Activated CD4-positive, alpha-beta T cell treated with anti-CD3 and anti-CD28 coated beads, Interleukin-2, amount 10 ng/mL, durations not matched to agents 24 days and 14 days (primary cell): ENCODE data around the gene YWHAG. TPM values are rescaled to one million over a fixed set of nuclear protein-coding genes. Genes with fewer than 3 reads are reported as not detected.
A peak's percentile ranks its signal among the peaks of the same experiment; 100 is the strongest.
"Not testable (repeated sequence)": the region's sequence is repeated elsewhere in the genome, so short reads cannot be mapped to it uniquely, and the experiment has no call there.

Experiments used
- DNase-seq: peaks from one replicate; pipeline ENCODE4 v3.0.0; 2022
- H3K27ac Mint-ChIP-seq: one replicate; pipeline ENCODE4 v1.8.0; 2022; ENCODE audit warnings: mild to moderate bottlenecking, mixed read lengths
- H3K27me3 Mint-ChIP-seq: one replicate; pipeline ENCODE4 v1.8.0; 2022; ENCODE audit warnings: mixed read lengths
- H3K36me3 Mint-ChIP-seq: one replicate; pipeline ENCODE4 v1.8.0; 2022; ENCODE audit warnings: low read depth, mild to moderate bottlenecking, mixed read lengths
- H3K4me1 Mint-ChIP-seq: one replicate; pipeline ENCODE4 v1.8.0; 2021; ENCODE audit warnings: mixed read lengths
- H3K4me3 Mint-ChIP-seq: one replicate; pipeline ENCODE4 v1.8.0; 2022; ENCODE audit warnings: mild to moderate bottlenecking, moderate library complexity, mixed read lengths
- H3K9me3 Mint-ChIP-seq: one replicate; pipeline ENCODE4 v1.8.0; 2021; ENCODE audit warnings: mixed read lengths
- intact Hi-C: fragments of 100-400 bp; cut with micrococcal nuclease; formaldehyde crosslinking; loops from one replicate; pipeline ENCODE4 v1.15.1; 2023
- total RNA-seq: library from RNA; stranded (reverse); gene quantifications from 2 replicates; pipeline ENCODE4 v1.2.3, GENCODE V29; 2022

Gene YWHAG
- total RNA-seq: 183 and 185 TPM in 2 replicates

DNA sequence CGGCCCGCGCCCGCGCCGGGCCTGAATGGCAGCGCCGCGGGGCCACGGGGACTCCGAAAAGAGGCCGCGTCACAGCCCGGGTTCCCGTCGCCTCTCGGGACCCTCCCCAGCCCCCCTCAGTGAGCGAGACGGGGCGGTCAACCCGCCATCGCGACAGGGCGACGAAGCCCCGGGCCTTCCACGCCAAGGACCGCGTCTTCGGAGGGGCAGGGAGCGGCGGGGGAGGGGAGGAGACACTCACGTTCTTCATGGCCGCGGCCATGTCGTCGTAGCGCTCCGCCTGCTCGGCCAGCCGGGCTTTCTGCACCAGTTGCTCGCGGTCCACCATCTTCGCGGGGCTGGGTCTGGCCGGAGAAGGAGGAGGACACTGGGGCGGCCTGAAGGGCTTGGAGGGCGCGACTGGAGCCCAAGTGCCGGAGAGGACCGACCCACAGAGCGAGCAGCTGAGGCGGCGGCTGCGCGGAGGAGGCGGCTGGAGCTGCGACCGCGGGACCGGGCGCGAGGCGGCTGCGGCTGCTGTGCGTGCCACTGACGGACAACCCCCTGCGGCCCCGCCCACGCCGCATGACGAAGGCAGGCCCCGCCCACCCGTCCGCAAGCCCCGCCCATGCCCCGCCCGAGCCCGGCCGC, at the start of gene YWHAG:
Gene YWHAG, minus strand, starts transcription at position 511 of the 630 bp plus-strand sequence. Its CDS starts 183 bp downstream, at position 328.
- H3K4me3 Mint-ChIP-seq: peak within 1 kb of the TSS; percentile 98
- peaks cover 4% of the 10 kb centered on the region for H3K9me3 Mint-ChIP-seq
- peak within 1 kb of the TSS; percentile 98 for H3K27ac Mint-ChIP-seq
- DNase-seq: peak; percentile 95
- no peaks in the 10 kb centered on the region for H3K27me3 Mint-ChIP-seq
- H3K36me3 Mint-ChIP-seq: peaks cover 32% of the 10 kb centered on the region
- peaks cover 35% of the 10 kb centered on the region for H3K4me1 Mint-ChIP-seq
- intact Hi-C loops: loop anchor here (1.0 to 10.0 kb wide), 7 partner anchors 15 to 764 kb away; partner anchors contain the start of gene CCDC146

DNA sequence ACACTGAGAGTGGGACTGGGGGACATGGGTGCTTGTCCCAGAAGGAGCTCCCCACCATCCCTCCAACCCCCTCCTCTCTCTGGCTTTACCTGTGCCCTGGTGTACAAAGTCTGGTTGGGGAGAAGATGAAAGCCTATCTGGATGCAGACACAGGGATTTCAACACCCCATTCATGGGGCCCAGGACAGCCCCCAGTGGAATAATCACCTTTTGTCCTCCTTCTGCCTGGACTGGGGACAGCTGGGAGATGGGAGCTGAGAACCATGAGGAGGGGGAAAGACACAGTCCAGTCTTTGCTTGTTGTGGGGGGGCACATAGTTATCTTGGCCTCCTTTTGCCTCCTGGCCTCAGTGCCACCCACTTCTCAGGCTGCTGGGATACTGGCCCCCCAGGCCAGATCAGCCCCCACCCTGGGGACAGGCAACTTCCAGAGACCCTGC, 49.4 kb upstream of the YWHAG start:
- intact Hi-C loops: no loop called here
- Mint-ChIP-seq H3K27me3 (no peaks in the 10 kb centered on the region), H3K4me3 (no peak overlapping the region), H3K36me3 (no peaks in the 10 kb centered on the region), H3K4me1 (peaks cover 5% of the 10 kb centered on the region), H3K9me3 (no peaks in the 10 kb centered on the region), H3K27ac (peak overlapping the region; percentile 26)
- no peak for DNase-seq

DNA sequence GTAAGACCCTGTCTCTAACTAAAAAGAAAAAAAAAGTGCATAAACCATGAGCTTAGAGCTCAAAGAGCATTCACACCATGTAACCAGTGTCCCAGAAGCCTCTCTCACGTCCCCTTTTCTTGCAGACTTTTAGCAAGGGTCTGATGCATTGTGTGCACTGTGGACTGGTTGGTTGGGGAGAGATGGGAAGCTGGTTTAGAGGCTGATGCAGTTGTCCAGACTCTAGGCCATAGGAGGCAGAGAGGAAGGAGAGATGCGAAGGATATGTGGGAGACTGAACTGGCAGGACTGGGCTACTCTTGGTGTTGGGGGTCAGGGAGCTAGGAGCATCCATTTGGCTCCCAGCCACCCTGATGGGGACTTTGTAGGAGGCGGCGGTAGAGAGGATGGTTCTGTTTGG, 48.9 kb upstream of the YWHAG start:
- Mint-ChIP-seq H3K4me3 (no peak overlapping the region), H3K36me3 (no peaks in the 10 kb centered on the region), H3K4me1 (peaks cover 5% of the 10 kb centered on the region), H3K27ac (no peak overlapping the region), H3K27me3 (no peaks in the 10 kb centered on the region), H3K9me3 (no peaks in the 10 kb centered on the region)
- intact Hi-C loops: no loop called here
- DNase-seq: no peak

DNA sequence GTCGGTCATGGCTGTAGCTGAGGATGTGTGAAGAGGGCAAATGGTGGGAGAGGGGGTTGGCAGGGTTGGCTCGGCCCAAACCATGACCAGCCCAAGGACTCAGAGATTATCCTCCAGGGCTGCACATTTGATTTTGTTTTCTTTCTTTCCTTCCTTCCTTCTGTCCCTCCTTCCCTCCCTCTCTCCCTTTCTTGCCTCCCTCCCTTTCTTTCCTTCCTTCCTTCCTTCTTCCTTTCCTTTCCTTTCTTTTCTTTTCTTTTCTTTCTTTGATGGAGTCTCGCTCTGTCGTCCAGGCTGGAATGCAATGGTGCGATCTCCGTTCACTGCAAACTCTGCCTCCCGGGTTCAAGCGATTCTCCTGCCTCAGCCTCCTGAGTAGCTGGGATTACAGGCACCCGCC, 46.9 kb upstream of the YWHAG start:
- DNase-seq: no peak
- Mint-ChIP-seq H3K27me3 (no peaks in the 10 kb centered on the region), H3K27ac (no peak overlapping the region), H3K4me1 (peaks cover 5% of the 10 kb centered on the region), H3K36me3 (no peaks in the 10 kb centered on the region), H3K4me3 (no peak overlapping the region), H3K9me3 (no peaks in the 10 kb centered on the region)
- intact Hi-C loops: no loop called here

DNA sequence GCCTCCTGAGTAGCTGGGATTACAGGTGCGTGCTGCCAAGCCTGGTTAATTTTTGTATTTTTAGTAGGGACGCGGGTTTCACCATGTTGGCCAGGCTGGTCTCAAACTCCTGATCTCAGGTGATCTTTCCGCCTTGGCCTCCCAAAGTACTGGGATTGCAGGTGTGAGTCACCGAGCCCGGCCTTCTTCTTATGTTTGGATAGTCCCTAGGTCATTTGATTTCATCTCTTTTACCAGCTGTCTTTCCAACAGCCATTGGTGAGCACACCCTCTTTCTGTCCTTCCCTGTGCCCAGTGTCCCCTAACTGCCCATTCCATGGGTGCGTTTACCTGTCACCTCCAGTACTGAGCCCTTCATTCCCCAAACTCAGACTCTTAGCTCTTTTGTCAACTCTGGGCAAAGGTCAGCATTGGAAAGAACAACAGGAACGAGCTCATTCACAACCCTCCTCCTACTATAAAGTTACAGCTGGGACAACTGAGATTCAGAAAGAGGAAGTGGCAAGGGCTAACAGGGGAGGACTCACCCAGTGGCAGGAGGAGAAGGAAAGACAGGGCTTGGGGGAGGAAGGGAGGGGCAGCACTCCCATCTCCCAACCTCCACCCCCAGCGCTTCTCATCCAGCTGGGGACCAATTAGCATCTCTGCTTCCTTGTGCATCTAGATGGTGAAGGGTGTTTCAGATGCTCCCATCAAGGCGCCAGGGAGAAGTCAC, 45.1 kb upstream of the YWHAG start:
- Mint-ChIP-seq H3K27me3 (no peaks in the 10 kb centered on the region), H3K4me1 (peaks cover 5% of the 10 kb centered on the region), H3K4me3 (no peak overlapping the region), H3K36me3 (no peaks in the 10 kb centered on the region), H3K9me3 (no peaks in the 10 kb centered on the region), H3K27ac (no peak overlapping the region)
- intact Hi-C loops: no loop called here
- no peak for DNase-seq

DNA sequence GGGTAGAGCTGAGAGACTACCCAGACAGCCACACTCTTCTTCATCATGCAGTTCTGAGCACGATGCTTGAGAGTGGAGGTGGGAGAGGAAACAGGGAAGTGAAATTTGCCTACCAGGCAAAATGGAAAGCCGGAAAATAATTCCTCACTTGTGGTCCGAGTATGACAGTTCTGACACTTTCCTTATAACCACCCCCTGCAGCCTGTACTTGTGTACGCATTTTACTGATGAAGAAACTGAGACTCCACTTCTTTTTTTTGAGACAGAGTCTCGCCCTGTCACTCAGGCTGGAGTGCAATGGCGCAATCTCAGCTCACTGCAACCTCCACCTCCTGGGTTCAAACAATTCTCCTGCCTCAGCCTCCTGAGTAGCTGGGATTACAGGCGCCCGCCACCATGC, 44.3 kb upstream of the YWHAG start:
- H3K36me3 Mint-ChIP-seq, H3K9me3 Mint-ChIP-seq, DNase-seq, intact Hi-C loops, H3K27ac Mint-ChIP-seq, H3K4me1 Mint-ChIP-seq, H3K4me3 Mint-ChIP-seq, H3K27me3 Mint-ChIP-seq: not testable (repeated sequence)

DNA sequence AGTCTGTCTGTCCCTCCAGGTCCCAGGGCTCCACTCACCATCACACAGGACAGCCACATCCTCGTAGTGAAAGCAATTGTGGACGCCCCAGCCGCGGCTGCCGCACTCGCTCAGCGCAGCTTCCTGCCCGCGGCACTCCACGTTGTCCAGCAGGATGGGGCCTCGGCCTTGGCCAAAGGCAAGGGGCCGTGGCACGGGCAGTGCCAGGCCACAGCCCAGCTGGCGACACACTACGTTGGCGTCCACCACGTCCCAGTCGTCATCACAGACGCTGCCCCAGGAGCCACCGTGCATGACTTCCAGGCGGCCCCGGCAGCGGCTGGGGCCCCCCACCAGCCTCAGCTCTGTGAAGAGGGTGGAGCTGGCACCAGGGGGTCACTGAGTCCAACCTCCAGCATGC, 41.5 kb upstream of the YWHAG start:
- no peak for DNase-seq
- Mint-ChIP-seq H3K36me3 (no peaks in the 10 kb centered on the region), H3K4me1 (peaks cover 19% of the 10 kb centered on the region), H3K27ac (no peak overlapping the region), H3K9me3 (no peaks in the 10 kb centered on the region), H3K27me3 (no peaks in the 10 kb centered on the region), H3K4me3 (no peak overlapping the region)
- intact Hi-C loops: no loop called here

DNA sequence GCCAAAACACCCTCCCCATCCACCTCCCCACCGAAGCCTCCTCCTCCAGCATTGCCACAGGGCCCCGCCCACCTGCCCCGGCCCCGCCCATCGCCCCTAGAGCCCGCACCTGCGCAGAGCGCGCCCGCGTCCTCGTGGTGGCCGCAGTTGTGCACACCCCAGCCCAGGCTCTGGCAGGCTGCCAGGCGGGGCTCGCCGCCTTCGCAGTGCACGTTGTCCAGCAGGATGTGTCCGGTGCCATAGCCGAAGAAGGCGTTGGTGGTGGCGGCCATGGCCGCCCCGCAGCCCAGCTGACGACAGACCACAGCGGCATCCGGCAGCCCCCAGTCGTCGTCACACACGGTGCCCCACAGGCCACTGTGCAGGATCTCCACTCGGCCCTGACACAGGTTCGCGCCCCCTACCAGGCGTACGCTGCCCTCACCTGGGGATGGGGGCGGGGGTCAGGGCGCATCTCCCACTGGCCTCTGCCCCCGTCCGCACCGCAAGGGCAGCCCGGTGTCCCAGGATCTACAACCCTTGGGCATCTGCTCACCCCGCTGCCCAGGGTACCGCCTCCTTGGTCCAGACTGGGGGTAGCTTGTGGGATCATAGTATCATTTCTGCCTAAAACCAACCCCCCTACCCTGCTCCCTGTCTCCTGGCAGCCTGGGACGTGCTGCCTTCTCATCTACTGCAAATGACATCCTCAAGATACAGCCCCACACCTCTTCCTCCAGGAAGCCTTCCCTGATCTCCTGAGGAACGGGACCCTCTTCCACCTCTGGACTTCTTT, 38.8 kb upstream of the YWHAG start:
- Mint-ChIP-seq H3K4me1 (peaks cover 23% of the 10 kb centered on the region), H3K4me3 (peak overlapping the region; percentile 86), H3K36me3 (no peaks in the 10 kb centered on the region), H3K9me3 (no peaks in the 10 kb centered on the region), H3K27ac (peak overlapping the region; percentile 84), H3K27me3 (no peaks in the 10 kb centered on the region)
- intact Hi-C loops: no loop called here
- peak; percentile 92 for DNase-seq

DNA sequence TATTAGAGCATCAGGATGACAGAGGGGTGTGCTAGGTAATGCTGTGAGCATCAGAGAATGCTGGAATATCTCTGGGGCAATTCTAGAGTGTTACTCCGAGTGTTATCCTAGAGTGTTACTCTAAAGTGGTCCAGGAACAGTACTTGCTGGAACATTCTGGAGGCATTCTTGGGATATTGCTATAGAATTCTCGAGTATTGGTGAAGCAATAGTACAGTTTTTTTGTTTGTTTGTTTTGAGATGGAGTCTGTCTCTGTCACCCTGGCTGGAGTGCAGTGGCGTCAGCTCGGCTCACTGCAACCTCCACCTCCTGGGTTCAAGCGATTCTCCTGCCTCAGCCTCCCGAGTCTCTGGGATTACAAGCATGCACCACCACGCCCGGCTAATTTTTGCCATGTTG, 38.1 kb upstream of the YWHAG start:
- peaks cover 25% of the 10 kb centered on the region for H3K4me1 Mint-ChIP-seq
- no peaks in the 10 kb centered on the region for H3K27me3 Mint-ChIP-seq
- no peaks in the 10 kb centered on the region for H3K9me3 Mint-ChIP-seq
- no peak for DNase-seq
- intact Hi-C loops: no loop called here
- H3K36me3 Mint-ChIP-seq: no peaks in the 10 kb centered on the region
- no peak overlapping the region for H3K27ac Mint-ChIP-seq
- peak overlapping the region; percentile 86 for H3K4me3 Mint-ChIP-seq

DNA sequence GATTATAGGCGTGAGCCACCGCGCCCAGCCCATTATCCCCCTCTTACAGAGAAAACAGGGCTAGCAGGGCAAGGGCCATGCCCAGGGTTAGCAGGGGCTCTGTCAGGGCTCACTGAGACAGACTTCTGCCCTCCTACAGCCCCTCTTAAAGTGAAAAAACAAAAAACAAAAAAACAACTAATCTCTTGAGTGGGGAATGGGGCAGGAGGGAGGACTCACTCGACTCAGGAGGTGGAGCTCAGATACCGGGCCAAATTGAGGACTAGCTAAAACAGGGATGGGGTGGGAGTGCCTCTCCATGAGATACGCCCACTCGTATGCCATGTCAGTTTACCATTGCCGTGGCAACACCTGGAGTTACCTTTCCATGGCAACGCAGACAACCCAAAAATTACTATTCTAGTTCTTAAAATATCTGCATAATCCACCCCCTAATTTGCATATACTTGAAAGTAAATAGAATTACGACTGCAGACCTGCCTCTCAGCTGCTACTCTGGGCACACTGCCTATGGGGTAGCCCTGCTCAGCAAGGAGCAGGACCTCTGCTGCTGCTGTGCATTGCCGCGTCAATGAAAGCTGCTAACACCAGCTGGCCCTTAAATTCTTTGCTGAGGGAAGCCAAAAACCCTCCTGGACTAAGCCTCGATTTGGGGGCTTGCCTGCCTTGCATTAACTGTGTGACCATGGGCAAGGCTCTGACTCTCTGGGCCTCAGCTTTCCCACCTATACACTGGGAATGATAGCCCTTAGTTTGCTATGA, 37.4 kb upstream of the YWHAG start:
- H3K9me3 Mint-ChIP-seq: no peaks in the 10 kb centered on the region
- intact Hi-C loops: no loop called here
- H3K4me1 Mint-ChIP-seq: peaks cover 25% of the 10 kb centered on the region
- H3K4me3 Mint-ChIP-seq: peak overlapping the region; percentile 28
- DNase-seq: no peak
- no peaks in the 10 kb centered on the region for H3K27me3 Mint-ChIP-seq
- H3K27ac Mint-ChIP-seq: no peak overlapping the region
- no peaks in the 10 kb centered on the region for H3K36me3 Mint-ChIP-seq

DNA sequence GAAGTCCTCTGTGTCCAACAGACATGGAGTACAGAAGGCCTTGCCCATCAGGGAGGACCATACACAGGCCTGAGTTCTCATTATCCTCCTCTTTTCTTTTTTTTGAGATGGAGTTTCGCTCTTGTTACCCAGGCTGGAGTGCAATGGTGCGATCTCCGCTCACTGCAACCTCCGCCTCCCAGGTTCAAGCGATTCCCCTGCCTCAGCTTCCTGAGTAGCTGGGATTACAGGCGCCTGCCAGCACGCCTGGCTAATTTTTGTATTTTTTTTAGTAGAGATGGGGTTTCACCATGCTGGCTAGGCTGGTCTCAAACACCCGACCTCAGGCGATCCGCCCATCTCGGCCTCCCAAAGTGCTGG, 36.8 kb upstream of the YWHAG start:
- H3K4me3 Mint-ChIP-seq, DNase-seq, H3K9me3 Mint-ChIP-seq, H3K36me3 Mint-ChIP-seq, intact Hi-C loops, H3K27ac Mint-ChIP-seq, H3K27me3 Mint-ChIP-seq: not testable (repeated sequence)
- H3K4me1 Mint-ChIP-seq: peaks cover 25% of the 10 kb centered on the region

DNA sequence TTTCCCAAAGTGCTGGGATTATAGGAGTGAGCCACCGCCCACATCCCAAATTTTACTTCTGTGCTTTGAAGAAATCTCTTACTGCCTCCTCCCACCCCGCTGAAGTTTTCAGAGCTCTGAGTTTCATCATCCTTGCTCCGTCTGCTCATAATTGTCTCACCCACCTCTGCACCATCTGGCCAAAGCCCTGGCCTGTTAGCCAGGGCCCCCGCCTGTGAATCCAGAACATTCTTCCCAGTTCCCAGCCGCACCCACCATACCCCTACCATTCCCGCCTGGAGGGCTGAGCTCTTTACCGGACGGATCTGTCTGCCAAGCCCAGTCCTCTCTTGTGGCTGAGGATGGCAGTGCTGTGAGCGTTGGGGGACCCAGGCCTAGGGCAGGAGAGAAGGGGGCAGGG, 36.2 kb upstream of the YWHAG start:
- Mint-ChIP-seq H3K27ac (peak overlapping the region; percentile 6), H3K4me3 (peak overlapping the region; percentile 12), H3K4me1 (peaks cover 25% of the 10 kb centered on the region), H3K36me3 (no peaks in the 10 kb centered on the region), H3K9me3 (no peaks in the 10 kb centered on the region), H3K27me3 (no peaks in the 10 kb centered on the region)
- intact Hi-C loops: no loop called here
- DNase-seq: no peak

DNA sequence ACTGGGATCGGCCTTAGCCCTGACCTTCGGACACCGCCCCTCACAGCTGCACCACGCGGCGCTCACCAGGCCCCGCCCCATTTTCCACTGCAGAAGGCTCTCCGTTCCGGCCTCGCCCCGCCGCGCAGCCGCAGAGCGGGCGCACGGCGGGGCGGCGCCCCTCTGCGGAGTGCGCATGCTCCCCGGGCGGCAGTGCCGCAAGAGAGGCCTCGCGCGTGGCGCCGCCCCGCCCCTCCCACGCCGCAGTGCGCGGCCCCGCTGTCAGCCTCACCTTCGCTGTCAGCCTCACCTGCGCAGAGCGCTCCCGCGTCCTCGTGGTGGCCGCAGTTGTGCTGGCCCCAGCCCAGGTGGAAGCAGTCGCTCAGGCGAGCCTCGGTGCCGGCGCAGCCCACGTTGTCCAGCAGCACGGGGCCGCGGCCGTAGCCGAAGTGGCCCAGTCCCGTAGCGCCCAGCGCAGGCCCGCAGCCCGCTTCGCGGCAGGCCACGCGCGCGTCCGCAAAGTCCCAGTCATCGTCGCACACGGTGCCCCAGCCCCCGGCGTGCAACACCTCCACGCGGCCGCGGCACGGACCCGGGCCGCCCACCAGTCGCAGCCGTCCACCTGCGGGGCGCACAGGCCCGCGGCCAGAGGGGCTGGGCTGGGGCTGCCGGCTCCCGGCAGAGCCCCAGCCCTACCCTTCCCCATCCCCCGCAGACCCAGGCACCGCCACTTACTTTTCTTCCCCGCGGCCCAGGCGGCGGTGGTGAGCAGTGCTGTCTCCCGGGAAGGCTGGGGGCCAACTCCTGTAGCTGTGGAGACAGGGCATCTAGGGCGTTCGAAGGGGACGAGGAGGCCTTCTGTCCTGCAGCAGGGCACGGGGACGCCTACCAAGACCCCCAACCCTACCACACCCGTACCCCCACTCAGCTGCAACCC, 34.6 kb upstream of the YWHAG start:
- peaks cover 25% of the 10 kb centered on the region for H3K4me1 Mint-ChIP-seq
- peak overlapping the region; percentile 99 for H3K27ac Mint-ChIP-seq
- DNase-seq: peak; percentile 98
- H3K27me3 Mint-ChIP-seq: no peaks in the 10 kb centered on the region
- intact Hi-C loops: loop anchor here (1.0 kb wide), 1 partner anchor 34 kb away; no protein-coding TSS in a partner anchor
- H3K36me3 Mint-ChIP-seq: no peaks in the 10 kb centered on the region
- peak overlapping the region; percentile 90 for H3K4me3 Mint-ChIP-seq
- no peaks in the 10 kb centered on the region for H3K9me3 Mint-ChIP-seq
